NCI-H1417 (cell line): ENCODE measurements around the gene FHOD1.

Experiments used
- DNase-seq, 3 experiments: peaks; one replicate each; lab custom pipeline; 2025; lab: John Stamatoyannopoulos, UW

The FHOD1 gene

GRCh38 chr16:67277294-67277998 lies 30.2 kb upstream of the FHOD1 start:
- DNase-seq: no peak

GRCh38 chr16:67275321-67275720 lies 28.0 kb upstream of the FHOD1 start:
- no peak for DNase-seq

- no peak for DNase-seq
Observed at GRCh38 chr16:67271446-67271845, 24.2 kb upstream of the FHOD1 start.

DNA sequence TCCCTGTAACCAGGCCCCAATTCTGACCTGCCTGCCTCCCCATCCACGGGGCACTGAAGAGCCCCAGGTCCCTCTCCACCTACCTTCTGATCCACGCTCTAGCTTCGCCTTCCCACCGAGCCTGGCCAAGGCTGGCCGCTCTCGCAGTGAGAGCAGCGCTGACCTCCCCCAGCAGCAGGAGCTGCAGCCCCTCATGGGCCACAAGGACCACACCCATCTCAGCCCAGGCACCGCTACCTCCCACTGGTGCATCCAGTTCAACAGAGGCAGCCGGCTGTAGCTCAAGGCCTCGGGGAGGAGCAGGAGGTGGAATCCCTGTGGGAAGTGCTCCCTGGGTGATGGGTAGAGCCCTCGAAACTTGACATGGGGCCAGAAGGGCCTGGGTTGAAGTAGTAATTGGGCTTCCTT lies 23.7 kb upstream of the FHOD1 start:
- DNase-seq: no peak

DNA sequence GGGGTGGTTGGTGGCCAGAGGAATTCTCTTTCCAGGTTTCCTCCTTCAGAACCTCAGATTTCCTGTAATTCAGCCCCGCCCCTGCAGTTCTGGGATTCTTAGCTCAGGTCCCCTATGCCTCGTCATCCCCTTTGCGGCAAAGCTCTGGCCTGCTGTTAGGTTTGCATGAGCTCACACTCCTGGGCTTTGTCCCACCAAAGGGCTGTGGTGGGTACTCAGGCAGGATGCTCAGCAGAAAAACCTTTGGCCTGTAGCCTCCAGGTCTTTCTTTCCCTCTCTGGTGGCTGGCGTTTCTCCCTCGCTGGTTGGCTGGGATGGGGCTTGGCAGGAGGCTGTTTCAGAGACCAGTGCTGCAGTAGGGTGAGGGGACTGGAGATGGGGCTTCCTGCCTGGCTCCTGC lies 22.5 kb upstream of the FHOD1 start:
- DNase-seq: no peak

DNA sequence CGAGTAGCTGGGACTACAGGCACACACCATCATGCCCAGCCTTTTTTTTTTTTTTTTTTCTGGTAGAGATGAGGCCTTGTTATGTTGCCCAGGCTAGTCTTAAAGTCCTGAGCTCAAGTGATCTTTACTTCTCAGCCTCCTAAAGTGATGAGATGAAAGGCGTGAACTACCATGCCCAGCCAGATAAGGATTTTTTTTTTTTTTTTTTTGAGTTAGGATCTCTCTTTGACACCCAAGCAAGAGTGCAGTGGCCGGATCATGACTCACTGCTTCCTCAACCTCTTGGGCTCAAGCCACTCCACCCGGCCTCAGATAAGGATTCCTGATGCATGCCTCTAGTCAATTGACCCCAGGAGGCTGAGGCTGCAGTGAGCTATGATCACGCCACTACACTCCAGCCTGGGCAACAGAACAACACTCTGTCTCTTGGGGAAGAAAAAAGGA lies 20.9 kb upstream of the FHOD1 start:
- DNase-seq: no peak

- no peak for DNase-seq
Observed at GRCh38 chr16:67265834-67266233, 18.6 kb upstream of the FHOD1 start.

- DNase-seq: no peak
Observed at GRCh38 chr16:67264866-67265265, 17.6 kb upstream of the FHOD1 start.

DNA sequence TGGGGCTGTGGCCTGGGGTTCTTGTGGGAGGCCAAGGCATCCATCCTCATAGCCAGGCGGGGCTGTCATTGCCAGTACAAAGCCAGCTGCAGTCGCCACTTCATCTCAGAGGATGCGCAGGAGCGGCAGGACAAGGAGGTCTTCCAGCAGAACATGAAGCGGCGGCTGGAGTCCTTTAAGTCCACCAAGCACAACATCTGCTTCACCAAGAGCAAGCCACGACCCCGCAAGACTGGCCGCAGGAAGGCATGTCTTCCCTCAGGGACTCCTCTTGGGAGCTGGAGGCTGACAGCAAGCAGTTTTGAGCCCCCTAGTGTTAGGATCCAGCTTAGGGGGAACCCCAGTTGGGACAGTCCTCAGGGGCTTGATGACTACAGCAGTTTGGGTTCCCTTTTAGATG lies 17.0 kb upstream of the FHOD1 start:
- DNase-seq: no peak

- DNase-seq: no peak
Observed at GRCh38 chr16:67263201-67263600, 15.9 kb upstream of the FHOD1 start.

- peak; percentile 13 to 52 (median 28) for DNase-seq
Observed at GRCh38 chr16:67260426-67261063, 13.3 kb upstream of the FHOD1 start.

DNA sequence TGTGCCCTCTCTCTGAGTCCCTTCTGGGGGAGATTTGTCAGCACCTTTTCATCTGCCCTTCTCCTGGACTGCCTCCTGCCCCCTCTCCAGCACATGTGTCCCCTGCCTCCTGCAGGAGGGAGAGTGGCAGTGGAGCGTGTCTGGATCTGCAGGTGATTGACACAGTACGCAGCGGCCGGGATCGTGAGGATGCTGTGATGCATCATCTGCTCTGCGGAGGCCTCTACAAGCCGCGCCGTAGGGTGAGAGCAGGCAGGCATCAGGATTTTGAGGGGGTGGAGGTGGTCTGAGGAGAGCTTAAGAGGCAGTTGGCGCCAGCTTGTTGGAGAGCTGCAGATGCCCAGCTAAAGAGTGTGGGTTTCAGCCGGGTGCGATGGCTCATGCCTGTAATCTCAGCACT lies 12.4 kb upstream of the FHOD1 start:
- peak; percentile 7 to 35 (median 35) for DNase-seq

DNA sequence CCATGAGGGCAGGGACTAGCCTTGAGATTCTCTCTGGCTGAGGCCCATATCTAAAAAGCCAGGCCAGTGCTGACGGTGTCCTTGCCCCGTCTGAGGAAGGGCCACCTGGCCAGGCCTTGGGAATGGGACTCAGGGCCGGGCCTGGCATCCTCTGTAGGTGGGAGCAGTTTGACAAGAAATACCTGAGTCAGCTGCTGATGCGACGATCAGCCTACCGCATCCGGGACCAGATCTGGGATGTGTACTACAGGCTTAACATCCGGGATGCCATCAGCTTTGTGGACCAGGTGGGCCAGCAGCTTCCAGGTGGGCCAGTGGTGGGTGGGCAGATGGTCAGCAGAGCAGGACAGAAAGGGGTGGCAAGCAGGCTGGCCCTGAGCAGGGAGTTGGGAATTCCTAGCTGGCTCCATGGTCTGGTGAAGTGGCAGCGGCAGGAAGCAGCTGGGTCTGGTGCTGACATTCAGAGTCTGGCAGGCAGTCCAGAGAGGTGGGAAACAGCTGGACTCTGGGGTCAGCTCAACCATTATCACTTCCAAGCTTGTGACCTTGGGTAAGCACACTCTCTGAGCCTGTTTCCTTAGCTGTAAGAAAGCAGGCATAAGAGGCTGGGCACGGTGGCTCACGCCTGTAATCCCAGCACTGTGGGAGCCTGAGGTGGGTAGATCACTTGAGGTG lies 11.0 kb upstream of the FHOD1 start:
- DNase-seq: no peak

DNA sequence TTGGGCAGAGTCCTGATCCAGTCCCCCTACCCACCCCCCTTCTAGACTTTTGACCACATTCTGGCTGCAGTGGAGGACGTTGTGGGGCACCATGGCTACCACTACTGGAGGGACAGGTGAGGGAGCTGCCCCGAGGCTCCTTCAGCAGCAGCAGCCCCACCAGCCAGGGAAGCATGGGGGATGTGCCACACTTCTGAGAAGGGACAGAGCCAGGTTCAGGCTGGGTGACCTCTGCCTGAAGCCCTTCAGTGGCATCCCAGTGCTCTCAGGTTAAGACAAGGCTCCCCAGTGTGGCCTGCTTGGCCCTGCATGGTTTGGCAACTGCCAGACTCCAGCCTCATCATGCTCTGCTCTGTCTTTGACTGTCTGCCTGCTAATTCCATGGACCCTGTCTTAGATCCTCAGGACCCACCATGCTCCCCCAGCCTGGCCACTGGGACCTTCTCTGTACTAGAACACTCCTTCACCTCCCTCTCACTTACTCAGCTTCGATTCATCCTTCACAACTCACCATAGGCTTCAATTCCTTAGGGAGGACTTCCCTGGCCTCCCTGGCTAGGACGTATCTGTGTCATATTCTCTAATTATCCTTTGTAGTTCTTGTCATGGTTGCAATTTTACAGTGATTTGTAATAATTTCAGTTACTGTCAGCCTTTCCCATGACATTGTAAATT lies 10.3 kb upstream of the FHOD1 start:
- DNase-seq: no peak

- DNase-seq: no peak
Observed at GRCh38 chr16:67256701-67257230, 9.5 kb upstream of the FHOD1 start.

GRCh38 chr16:67255553-67256221 lies 8.4 kb upstream of the FHOD1 start:
- no peak for DNase-seq

DNA sequence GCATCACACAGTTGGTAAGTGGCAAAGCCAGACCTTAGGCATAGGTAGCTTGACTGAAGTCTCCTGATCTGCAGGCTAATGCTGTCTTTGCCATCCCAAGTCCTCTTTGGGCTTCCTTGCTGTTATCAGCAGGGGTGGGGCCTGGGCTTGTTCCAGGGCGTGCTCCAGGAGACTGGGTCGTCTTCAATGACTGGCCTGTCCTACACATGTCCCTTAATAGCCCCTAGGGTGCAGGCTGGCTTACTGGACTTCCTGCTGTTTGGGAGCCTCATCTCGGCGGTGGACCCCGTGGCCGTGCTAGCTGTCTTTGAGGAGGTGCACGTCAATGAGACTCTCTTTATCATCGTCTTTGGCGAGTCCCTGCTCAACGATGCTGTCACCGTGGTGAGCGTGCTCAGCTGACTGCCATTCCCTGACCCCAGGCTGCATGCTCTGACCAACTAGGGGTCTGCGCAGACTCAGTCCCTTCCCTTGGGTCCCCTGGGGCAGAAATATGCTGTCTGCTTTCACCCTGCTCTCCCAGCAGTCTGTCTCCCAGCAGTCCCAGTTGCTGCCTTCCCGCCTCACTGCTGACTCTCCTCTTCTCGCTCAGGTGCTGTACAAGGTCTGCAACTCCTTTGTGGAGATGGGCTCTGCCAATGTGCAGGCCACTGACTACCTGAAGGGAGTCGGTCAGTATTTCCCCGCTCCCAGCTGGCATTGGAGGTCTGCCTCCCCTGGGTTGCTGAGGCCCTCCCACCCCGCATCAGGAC lies 7.7 kb upstream of the FHOD1 start:
- DNase-seq: no peak

DNA sequence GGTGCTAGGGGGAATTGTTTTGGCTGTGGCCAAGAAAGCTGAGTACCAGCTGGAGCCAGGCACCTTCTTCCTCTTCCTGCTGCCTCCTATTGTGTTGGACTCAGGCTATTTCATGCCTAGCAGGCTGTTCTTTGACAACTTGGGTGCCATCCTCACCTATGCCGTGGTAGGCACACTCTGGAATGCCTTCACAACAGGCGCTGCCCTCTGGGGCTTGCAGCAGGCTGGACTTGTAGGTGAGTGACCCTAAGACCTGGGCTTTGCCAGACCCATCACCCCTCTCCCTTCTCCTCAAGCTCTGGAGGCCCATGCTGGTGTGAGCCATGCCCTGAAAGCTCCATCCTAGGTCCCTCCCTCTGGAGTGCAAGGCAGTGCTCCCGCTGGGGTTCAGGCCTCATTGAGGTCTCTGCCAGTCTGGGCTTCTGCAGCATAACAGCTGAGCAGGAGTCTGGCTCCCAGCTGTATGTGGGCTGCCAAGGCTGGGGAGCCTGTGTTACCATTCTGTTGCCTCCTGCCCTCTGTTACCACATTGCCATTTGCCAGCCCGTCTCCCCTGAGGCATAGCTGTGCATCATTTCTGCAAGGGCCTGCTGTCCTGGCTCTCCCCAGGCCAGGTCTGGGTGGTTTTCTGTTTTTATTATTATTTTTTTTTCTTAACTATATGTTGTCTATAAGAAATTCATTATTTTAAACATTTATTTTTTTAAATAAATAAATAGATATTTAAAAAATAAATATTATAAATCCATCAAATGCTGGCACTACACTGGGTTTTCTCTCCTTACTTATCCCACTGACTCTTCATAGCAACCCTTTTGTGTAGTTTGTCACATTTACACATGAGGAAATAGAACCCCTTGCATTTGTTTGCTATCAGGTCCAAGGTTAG lies 5.6 kb upstream of the FHOD1 start:
- DNase-seq: no peak

DNA sequence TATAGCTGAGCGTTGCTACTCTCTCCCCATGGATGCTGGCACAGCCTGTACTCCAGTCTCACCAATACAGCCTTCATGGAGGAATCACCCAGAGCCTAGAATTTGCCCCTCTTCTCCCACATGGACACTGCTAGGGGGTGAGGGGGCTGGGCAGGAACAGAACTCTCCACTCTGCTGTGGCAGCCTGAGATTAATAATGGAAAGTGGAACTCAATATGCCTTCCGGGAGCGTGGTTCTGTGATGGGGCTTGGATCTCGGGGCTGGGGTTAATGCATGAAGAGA lies 2.7 kb upstream of the FHOD1 start:
- no peak for DNase-seq
